Sigmoid colon (tissue), 7 donors: ENCODE measurements around the gene MTX2. TPM values are rescaled to one million over a fixed set of nuclear protein-coding genes. Genes with fewer than 3 reads are reported as not detected.

Source experiments
- DNase-seq: peaks from one replicate; pipeline ENCODE4 v3.0.0-alpha.2; 2019
- H3K27ac ChIP-seq, 4 donors: fragments of 200-600 bp; sonication (generic); one replicate each; pipeline ENCODE4 v1.5.1; 2016 to 2019; ENCODE audit warnings: mild to moderate bottlenecking in 1 of 4
- H3K27me3 ChIP-seq, 3 donors: fragments of 200-600 bp; sonication (generic); one replicate each; pipeline ENCODE4 v1.5.1; 2019; ENCODE audit warnings: mild to moderate bottlenecking in 1 of 3
- H3K36me3 ChIP-seq, 4 donors: fragments of 200-600 bp; sonication (generic); one replicate each; pipeline ENCODE4 v1.5.1; 2016 to 2019
- H3K4me1 ChIP-seq, 4 donors: fragments of 200-600 bp; sonication (generic); one replicate each; pipeline ENCODE4 v1.5.1; 2017 to 2019
- H3K4me3 ChIP-seq, 4 donors: fragments of 200-600 bp; sonication (generic); one replicate each; pipeline ENCODE4 v1.5.1; 2017 to 2019; ENCODE audit warnings: mild to moderate bottlenecking in 2 of 4, moderate library complexity in 1 of 4
- H3K9me3 ChIP-seq, 4 donors: fragments of 200-600 bp in 3 of 4; sonication (generic) in 3 of 4; one replicate each; pipeline versions ENCODE4 v1.5.1 to v1.6.1; 2013 to 2019
- EP300 ChIP-seq, 4 donors: sonication (generic); formaldehyde crosslinking; IDR thresholded peaks; one replicate each; pipeline ENCODE4 v1.6.1; 2017; ENCODE audit warnings: antibody characterized with exemption in 4 of 4
- POLR2A ChIP-seq, 2 donors: fragments of 450-650 bp; IDR thresholded peaks; one replicate each; pipeline ENCODE4 v1.6.1; 2016; ENCODE audit warnings: antibody characterized with exemption in 2 of 2, mild to moderate bottlenecking in 2 of 2, moderate library complexity in 2 of 2
- POLR2AphosphoS5 ChIP-seq, 4 donors: sonication (generic); formaldehyde crosslinking; IDR thresholded peaks; one replicate each; pipeline ENCODE4 v1.6.1; 2017; ENCODE audit warnings: antibody characterized with exemption in 4 of 4
- WGBS, 2 donors: extraction: QIAGEN DNeasy Blood & Tissue Kit; methylation state at CpG; one replicate each; pipeline ENCODE4 v1.1.7; 2013; 5-methylcytosine and 5-hydroxymethylcytosine counted together
- intact Hi-C: fragments of 100-400 bp; cut with DNase I; formaldehyde crosslinking; loops from one replicate; pipeline ENCODE4 v1.15.1; 2023
- polyA plus RNA-seq, 3 donors: library from polyadenylated mRNA; stranded (reverse); fragments of 200-250 nt; gene quantifications; one replicate each; pipeline ENCODE4 v1.2.3, GENCODE V29; 2013
- total RNA-seq, 4 donors: library from RNA; depleted of rRNA; stranded (reverse); fragments of >200 nt; gene quantifications; one replicate each; pipeline ENCODE4 v1.1.0, GENCODE V29; 2016
- TF ChIP-seq, protein P1 (sequence below), 4 experiments: fragments of 450-650 bp in 3 of 4; fragments of 200-600 bp in 1 of 4; IDR thresholded peaks; one replicate each; pipeline ENCODE4 v1.5.1; 2016 to 2019; ENCODE audit warnings: antibody characterized with exemption in 4 of 4, mild to moderate bottlenecking in 3 of 4, moderate library complexity in 2 of 4
- donor health status: healthy with polysubstance abuse.
- donor health status: Bipolar disorder and iron deficiency.
- donor health status: healthy.

The MTX2 gene
- total and polyA plus RNA-seq, 7 donors, result 34.5 to 66.8 (median 45.8) TPM

DNA sequence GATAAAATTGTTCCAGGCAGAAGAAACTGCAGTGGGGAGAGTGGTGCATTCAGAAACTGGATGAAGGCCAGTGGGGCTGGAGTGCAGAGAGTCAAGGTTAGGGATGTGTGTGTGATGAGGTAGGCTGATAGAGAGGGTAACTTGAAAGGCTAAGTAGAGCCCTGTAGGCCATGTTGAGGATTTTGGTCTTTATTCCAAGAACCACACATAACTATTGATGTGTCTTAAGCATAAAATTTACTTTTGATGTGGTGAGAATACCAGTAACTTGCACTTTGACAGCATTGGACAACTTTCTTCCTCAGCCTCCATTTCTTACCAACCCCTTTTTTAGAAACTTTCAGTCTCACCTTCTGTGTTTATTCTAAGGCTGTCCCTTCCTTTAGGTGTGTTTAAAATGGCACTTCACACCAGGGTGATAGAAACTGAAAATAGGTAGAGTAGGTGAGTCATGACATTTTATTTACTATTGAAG lies 22.6 kb downstream of the MTX2 start:
- no peak overlapping the region for H3K4me3 ChIP-seq
- intact Hi-C loops, result no loop called here
- DNase-seq, result no peak
- no peak overlapping the region for H3K27ac ChIP-seq
- no peaks in the 10 kb centered on the region for H3K27me3 ChIP-seq
- peaks cover 0 to 16% (median 4%) of the 10 kb centered on the region in 4 donors for H3K4me1 ChIP-seq
- H3K9me3 ChIP-seq, result no peaks in the 10 kb centered on the region
- TF ChIP-seq EP300 (IDR thresholded peaks at IDR 0.05), result no peak
- no peak for TF ChIP-seq POLR2A (IDR thresholded peaks at IDR 0.05)
- no peak for TF ChIP-seq POLR2AphosphoS5 (IDR thresholded peaks at IDR 0.05)
- TF ChIP-seq, protein P1, sequence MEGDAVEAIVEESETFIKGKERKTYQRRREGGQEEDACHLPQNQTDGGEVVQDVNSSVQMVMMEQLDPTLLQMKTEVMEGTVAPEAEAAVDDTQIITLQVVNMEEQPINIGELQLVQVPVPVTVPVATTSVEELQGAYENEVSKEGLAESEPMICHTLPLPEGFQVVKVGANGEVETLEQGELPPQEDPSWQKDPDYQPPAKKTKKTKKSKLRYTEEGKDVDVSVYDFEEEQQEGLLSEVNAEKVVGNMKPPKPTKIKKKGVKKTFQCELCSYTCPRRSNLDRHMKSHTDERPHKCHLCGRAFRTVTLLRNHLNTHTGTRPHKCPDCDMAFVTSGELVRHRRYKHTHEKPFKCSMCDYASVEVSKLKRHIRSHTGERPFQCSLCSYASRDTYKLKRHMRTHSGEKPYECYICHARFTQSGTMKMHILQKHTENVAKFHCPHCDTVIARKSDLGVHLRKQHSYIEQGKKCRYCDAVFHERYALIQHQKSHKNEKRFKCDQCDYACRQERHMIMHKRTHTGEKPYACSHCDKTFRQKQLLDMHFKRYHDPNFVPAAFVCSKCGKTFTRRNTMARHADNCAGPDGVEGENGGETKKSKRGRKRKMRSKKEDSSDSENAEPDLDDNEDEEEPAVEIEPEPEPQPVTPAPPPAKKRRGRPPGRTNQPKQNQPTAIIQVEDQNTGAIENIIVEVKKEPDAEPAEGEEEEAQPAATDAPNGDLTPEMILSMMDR (IDR thresholded peaks at IDR 0.05), result no peak
- H3K36me3 ChIP-seq, result no peaks in the 10 kb centered on the region

DNA sequence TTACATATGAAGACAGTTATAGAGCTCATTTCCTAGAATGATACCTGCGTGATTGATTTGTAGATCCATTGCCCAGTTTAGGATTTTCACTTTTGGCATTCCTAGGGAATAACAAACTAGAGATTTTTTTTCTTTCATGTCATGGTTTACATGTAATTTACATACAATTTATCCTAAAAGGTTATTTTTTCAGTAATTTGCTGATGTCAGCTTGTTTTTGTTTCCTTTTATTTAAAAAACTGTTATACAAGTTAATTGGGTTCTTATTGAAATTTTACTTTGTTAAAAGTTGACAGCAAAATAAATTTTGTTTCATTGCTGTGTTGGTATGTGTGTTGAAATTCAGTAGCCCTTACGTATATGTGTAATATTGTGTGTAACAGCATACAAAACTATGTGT lies 23.4 kb downstream of the MTX2 start:
- 95% methylated on average over 2 of the region's 2 CpGs for WGBS, 2 donors
- no peak overlapping the region for H3K27ac ChIP-seq
- intact Hi-C loops, result no loop called here
- no peak overlapping the region for H3K4me3 ChIP-seq
- H3K36me3 ChIP-seq, result no peaks in the 10 kb centered on the region
- DNase-seq, result no peak
- no peaks in the 10 kb centered on the region for H3K9me3 ChIP-seq
- TF ChIP-seq EP300 (IDR thresholded peaks at IDR 0.05) (no peak), POLR2AphosphoS5 (IDR thresholded peaks at IDR 0.05) (no peak), POLR2A (IDR thresholded peaks at IDR 0.05) (no peak)
- TF ChIP-seq, protein P1 (IDR thresholded peaks at IDR 0.05), result no peak
- H3K27me3 ChIP-seq, result no peaks in the 10 kb centered on the region
- H3K4me1 ChIP-seq, result peaks cover 0 to 16% (median 4%) of the 10 kb centered on the region in 4 donors

DNA sequence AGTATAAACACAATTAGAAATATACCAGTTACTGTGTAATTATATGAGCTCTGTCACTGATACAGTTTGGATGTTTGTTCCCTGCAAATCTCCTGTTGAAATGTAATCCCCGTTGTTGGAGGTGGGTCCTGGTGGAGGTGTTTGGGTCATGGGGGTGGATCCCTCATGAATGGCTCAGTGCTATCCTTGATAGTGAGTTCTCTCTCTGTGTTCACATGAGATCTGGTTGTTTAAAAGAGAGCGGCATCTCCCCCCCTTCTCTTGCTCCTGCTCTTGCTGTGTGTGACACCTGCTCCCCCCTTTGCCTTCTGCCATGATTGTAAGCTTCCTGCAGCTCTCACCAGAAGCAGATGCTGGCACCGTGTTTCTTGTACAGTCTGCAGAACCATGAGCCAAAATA lies 24.1 kb downstream of the MTX2 start:
- Histone ChIP-seq H3K9me3 (no peaks in the 10 kb centered on the region), H3K27me3 (no peaks in the 10 kb centered on the region), H3K4me1 (peaks cover 0 to 16% (median 2%) of the 10 kb centered on the region in 4 donors), H3K36me3 (no peaks in the 10 kb centered on the region), H3K27ac (no peak overlapping the region), H3K4me3 (no peak overlapping the region)
- TF ChIP-seq POLR2A (IDR thresholded peaks at IDR 0.05) (no peak), POLR2AphosphoS5 (IDR thresholded peaks at IDR 0.05) (no peak), EP300 (IDR thresholded peaks at IDR 0.05) (no peak)
- TF ChIP-seq, protein P1 (IDR thresholded peaks at IDR 0.05), result no peak
- no peak for DNase-seq
- intact Hi-C loops, result no loop called here
- 73 to 86% methylated on average over 3 of the region's 3 CpGs for WGBS, 2 donors

DNA sequence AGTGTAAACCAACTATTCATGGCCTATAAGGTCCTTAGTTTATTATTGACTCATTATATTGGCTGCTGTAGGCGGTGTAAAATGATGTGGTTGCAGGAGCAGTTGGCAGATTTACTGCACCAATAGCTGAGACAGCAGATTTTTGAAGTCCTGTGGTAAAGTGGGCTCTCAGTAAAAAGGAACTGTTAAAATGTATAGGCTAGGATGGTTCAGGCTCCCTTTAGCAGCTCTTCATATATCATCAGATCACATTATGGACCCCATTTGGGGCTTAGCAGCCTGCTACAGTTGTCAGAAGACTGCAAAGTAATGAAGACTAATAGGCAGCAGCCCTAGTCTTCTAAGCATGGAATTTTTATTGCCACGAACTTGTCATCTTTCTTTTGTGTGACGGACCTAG lies 27.8 kb downstream of the MTX2 start:
- DNase-seq, result no peak

More for the DNA sequence above, 27.8 kb downstream of the MTX2 start:
- H3K4me1 ChIP-seq, result peaks cover 0 to 7% (median 2%) of the 10 kb centered on the region in 4 donors
- intact Hi-C loops, result no loop called here
- no peaks in the 10 kb centered on the region for H3K27me3 ChIP-seq
- H3K4me3 ChIP-seq, result no peak overlapping the region
- TF ChIP-seq POLR2A (IDR thresholded peaks at IDR 0.05) (no peak), POLR2AphosphoS5 (IDR thresholded peaks at IDR 0.05) (no peak), EP300 (IDR thresholded peaks at IDR 0.05) (no peak)
- TF ChIP-seq, protein P1 (IDR thresholded peaks at IDR 0.05), result no peak
- WGBS, 2 donors, result 19 to 62% methylated on average over 3 of the region's 3 CpGs
- no peaks in the 10 kb centered on the region for H3K9me3 ChIP-seq
- no peak overlapping the region for H3K27ac ChIP-seq
- H3K36me3 ChIP-seq, result peaks cover 0 to 10% (median 0%) of the 10 kb centered on the region in 4 donors
